HG02623 (cell line): ENCODE results near the gene CALCA.
"Not testable (repeated sequence)": the region's sequence is repeated elsewhere in the genome, so short reads cannot be mapped to it uniquely, and the experiment has no call there.

ENCODE experiments used
- ATAC-seq: cut with Tn5 transposase; IDR thresholded peaks from one replicate; pipeline ENCODE4 v1.9.1; 2021; ENCODE audit warnings: moderate library complexity; ENCODE audit not compliant: unreplicated experiment

CALCA gene

GRCh38 chr11:14971865-14972580 lies at the start of gene CALCA:
TSS of gene CALCA (minus strand) at chr11:14972351. CDS start at chr11:14971192, 1,159 bp downstream.
- no peak for ATAC-seq

GRCh38 chr11:15016200-15016599 lies 44.0 kb upstream of the CALCA start:
- no peak for ATAC-seq

DNA sequence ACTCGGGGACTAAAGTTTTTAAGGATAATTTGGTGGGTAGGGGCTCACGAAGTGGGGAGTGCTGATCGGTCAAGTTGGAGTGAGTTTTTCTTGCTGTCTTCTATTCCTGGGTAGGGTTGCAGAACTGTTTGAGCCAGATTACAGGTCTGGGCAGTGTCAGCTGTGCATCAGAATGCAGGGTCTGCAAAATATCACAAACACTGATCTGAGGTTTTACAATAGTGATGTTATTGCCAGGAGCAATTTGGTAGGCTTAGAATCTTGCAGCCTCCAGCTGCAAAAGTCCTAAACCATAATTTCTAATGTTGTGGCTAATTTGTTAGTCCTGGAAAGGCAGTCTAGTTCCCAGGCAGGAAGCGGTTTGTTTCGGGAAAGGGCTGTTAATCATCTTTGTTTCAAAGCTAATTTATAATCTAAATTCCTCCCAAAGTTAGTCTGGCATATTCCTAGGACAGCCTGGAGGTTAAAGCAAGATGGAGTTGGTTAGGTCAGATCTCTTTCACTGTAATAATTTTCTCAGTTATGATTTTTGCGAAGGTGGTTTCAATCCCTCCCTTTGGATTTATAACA lies 39.7 kb upstream of the CALCA start:
- ATAC-seq, result no peak

GRCh38 chr11:15010865-15011264 lies 38.7 kb upstream of the CALCA start:
- no peak for ATAC-seq

DNA sequence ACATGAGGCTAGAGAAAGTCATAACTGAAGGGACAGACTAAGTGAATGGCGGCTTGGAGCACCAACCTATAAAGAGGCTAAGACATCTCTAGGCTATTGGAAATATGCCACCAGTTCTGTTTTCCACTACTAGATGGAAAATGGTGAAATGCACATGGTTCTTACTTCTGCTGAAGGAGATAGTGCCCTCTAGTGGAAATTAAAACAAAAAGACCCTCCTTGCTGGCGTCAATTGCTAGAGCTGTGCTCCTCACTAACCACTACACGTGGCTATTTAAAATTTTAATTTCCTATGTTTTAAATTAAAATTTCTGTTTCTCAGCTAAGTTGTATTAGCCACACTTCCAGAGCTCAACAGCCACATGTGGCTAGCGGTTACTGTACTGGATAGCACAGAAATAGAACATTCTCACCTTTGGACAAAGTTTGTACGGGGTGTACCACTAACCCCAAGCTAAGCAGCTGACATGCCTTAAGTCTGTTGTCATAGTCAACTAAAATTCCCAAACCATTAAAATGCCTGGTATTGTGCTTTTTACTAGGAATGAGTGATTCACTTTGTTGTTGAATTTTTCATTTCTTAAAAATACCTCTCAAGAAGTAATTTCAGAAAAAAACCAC lies 34.1 kb upstream of the CALCA start:
- no peak for ATAC-seq

- not testable (repeated sequence) for ATAC-seq
These were observed 16.0 kb upstream of the CALCA start for GRCh38 chr11:14988133-14988532.

DNA sequence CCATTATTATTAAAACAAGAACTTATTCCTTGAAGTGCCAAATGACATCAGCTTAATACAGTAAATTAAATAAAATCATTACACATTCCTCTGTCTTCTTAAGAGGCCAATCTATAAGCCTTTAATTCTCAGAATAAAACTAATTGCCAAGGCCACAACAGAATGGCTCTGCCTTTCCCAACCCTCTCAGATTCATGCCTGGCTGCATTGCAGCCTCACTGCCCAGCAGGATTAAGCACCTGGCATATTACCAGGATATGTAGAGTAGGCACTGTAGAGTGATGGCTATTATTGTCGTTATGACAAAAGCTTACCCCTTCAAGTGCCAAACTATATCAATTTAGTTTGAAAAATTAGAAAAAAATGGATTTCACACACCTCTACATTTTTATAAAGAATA lies 9.4 kb upstream of the CALCA start:
- no peak for ATAC-seq

GRCh38 chr11:14980854-14981253 lies 8.7 kb upstream of the CALCA start:
- no peak for ATAC-seq

DNA sequence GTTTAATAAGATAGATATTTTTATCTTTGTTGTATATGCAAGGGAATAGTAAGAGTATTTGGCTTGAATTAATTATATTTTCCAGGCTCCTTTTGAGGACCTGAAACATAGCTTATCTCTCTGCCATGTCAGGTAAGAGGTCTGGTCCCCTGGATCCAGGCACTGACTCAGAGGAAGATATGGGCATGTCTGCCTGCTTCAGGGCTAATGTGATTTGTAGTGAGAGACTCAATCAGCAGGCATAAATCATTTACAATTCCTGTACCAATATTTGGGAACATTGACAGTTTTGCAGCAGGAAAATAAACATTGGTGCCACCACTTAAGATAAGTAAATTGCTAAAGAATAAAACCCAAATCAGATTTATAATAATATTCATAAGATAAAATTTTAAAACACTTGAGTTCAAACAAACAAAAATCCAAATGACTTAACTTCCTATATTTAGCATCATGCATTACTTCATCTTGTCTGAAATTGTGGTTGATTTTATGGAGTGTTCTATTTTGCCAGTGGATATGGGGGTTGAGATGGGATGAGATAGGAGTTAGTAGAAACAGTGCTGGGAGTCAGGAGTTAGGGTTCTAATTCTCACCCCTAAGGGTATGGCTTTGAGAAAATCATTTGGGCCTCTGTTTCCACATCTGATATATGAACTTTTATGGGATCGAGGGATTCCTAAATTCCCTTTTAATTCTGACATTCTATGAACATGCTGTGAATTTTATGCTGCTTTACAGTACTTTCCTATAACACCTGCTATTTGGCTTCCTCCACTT lies 5.1 kb upstream of the CALCA start:
- no peak for ATAC-seq

- ATAC-seq, result no peak
These were observed 3.1 kb upstream of the CALCA start for GRCh38 chr11:14975252-14975587.

- no peak for ATAC-seq
These were observed 2.5 kb upstream of the CALCA start for GRCh38 chr11:14974515-14975251.

- no peak for ATAC-seq
These were observed 1.7 kb upstream of the CALCA start for GRCh38 chr11:14973621-14974514.

DNA sequence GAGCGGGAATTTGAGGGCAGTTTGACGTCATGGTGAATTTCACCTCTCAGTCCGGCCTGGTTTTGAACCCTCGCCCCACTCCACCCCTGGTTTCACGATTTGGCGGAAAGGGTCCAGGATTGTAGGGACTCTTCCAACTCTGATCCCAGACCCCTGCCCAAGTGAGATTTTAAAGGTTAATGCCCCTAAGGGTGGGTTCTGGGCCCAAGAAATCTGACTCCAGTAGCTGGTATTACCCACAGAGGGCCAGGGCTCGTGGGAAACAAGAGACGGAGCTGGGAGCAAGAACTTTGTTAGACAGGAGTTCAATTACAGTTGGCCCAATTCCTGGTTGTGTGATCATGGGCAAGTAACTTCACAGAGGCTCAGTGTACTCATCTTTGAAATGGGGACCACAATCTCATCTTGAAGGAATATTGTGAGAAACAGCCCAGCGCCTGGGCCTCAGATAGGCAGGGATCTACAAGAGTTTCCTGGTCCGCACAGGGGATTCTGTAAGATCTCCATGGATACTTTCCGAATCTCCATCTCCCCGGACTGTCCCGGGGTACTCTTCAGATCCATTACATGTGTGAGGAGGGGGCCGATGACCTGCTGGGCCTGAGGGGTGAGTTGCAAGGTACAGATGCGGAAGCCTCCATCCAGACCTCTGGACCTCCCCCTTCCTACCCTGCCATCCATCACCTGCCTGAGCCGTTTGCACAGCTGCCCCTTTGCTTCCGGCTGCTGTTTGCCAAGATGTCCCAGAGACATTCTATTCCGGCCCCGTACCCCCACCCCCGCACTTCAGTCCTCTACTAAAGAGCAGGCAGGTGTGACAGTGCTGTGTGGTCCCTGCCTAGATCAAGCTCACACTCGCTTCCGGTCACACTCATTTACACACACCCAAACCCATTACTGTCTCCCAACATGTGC lies 687 bp upstream of the CALCA start:
- no peak for ATAC-seq

GRCh38 chr11:14969901-14970323 lies 2.2 kb downstream of the CALCA start:
- ATAC-seq, result peak; percentile 56

- ATAC-seq, result no peak
These were observed 4.4 kb downstream of the CALCA start for GRCh38 chr11:14967581-14968243.

DNA sequence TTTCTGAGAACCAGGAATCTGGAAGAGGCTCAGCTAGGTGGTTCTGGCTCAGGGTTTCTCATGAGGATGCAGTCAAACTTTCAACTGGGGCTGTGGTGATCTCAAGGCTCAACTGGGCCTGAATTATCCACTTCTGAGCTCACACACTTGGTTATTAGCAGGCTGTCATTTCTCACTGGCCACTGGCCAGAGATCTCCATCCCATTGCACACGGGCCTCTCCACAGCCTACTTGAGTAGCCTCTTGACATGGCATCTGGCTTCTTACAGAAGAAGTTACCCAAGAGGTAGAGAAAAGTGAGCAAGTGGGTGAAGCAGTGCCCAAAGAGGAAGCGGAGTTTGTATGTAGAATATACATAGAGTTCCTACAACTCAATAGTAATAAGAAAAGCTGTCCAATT lies 16.0 kb downstream of the CALCA start:
- no peak for ATAC-seq

DNA sequence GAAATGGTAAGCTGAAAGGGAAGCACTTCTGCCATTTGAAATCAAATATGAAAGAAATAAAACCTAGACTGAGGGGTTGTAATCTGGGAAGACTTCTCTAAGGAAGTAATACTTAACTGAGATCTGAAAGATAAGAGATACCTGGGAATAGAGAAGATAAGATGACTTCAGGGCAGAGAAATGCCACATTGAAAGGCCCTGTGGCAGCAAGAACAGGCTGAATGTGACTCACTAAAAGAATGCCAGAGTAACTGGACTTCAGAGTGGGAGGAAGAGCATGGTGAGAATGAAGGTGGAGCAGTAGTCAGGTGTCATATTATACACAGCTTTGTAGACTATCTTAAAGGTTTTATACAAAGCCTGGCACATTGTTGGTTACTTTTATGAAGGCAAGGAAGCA lies 17.6 kb downstream of the CALCA start:
- no peak for ATAC-seq

DNA sequence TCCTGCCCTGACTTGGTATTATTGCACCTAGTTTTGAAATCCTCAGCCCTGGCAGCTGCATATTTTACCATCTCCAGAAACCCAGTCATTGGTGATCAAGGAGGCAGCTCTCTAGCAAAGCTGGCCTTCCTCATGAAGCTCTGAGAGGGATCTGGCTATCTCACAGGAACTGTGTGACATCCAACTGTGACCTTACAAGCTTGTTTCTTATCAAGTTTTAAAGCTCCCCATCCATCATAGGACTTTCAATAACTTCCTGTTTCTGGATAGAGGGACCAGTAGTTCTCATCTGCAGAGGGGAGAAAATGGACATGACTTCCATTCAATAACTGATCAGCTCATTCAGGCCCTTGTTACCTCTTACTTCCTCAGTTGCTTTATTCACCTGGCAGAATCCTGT lies 18.2 kb downstream of the CALCA start:
- no peak for ATAC-seq
